ENCODE results near the gene SERPINA9.

GRCh38 chr14:94464290-94464689 is 11.7 kb downstream of the SERPINA9 start:
- TF ChIP-seq EZH2 (IDR thresholded peaks at IDR 0.05; ENCODE audit: insufficient read depth, poor library complexity, severe bottlenecking) (no peak), EZH2phosphoT487 (IDR thresholded peaks at IDR 0.05; ENCODE audit: insufficient read depth, low read depth) (no peak)

All from GM23248 (cell line).